Astrocyte of the hippocampus (primary cell): Measurements from ENCODE around the gene DUS1L.

Experiments used
- DNase-seq: peaks from one replicate; pipeline ENCODE4 v3.0.0; 2011; ENCODE audit warnings: low read depth, low spot score

The DUS1L gene

GRCh38 chr17:82087961-82088837, 22.6 kb upstream of the DUS1L start:
- DNase-seq, result no peak

- no peak for DNase-seq
Measured at GRCh38 chr17:82086941-82087906, 21.6 kb upstream of the DUS1L start.

GRCh38 chr17:82085931-82086764, 20.5 kb upstream of the DUS1L start:
- DNase-seq, result no peak

DNA sequence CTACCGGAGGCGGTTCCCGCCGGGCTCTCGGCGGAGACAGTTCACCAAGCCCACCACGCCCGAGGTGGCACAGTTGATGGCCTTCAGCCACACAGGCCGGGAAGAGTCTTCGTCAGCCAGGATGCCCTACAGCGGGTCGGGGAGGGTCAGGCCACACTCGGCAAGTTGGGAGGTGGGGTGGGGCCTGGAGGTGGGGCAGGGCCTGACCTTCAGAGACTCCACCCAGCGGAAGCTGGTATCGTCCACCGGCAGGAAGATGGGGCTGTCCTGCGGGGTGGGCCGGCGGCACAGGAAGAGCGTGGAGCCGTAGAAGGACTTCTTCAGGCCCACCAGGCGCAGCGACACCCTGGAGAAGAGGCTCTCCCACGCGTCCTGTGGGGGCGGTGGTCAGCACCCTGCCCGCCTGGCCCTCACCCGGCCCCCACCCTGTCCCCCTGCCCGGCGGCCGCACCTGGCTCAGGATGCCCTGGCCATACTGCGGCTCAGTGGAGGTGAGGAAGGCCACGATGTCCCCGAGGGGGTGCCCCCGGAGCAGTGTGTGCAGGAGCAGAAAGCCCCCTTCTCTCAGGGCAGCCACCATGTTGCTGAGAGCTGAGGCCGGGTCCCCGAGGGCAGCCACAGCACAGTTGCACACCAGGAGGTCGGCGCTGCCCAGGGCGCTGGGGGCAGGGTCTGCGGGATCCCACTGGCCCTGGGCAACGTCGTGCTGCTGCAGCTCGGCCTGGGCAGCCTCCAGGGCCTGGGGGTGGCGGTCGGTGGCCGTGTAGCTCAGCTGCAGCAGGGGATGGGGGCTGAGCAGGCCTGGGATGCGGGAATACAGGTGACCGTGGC, 19.6 kb upstream of the DUS1L start:
- DNase-seq, result no peak

GRCh38 chr17:82084373-82085030, 18.9 kb upstream of the DUS1L start:
- no peak for DNase-seq

DNA sequence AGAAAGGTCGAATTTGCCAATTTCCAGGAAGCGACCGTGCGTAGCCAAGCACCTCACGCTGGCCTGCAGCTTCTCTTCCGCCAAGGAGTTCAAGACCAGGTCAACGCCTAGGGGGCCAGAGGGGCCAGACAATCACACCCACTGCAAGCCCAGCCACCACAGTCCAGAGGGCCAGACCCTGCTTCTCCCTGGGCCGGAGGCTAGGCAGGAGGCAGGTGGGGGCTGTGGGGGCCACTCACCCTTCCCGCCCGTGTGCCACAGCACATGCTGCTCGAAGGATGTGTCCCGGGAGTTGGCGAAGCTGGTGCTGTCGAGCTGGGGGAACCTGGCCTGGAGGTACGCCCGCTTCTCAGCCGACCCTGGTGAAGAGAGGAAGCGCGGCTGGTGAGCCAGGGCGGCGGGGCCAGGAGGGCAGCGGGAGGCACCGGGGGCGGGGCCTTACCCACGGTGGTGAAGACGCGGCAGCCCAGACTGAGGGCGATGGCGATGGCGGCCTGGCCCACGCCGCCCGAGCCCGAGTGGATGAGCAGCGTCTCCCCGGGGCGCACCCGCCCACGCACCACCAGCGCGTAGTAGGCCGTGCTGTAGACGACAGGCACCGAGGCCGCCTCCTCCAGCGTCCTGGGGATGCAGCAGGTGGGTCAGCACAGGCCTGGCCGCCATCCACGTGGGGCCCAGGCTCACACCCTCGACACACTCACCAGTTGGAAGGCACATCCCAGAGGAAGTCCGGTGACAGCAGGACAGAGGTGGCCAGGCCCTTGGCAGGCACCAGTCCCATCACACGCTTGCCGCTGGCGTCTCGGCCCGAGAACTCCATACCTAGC, 18.1 kb upstream of the DUS1L start:
- no peak for DNase-seq

DNA sequence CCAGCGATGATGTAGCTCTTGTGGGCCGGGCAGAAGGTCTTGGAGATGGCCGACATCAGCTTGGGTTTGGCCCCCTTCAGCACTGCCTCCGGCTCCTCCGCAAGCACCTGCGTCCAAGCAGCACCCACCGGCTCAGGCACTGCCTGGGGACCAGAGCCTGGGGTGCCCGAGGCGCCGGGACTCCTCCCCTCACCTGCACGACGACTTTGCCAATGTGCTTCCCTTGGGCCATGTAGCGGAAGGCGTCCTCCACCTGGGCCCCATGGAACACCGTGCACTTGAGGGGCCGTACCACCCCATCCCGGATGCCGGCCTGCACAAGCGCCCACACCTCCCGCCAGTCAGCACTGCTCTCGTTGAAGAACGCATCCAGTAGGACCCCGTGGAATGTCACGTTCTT, 17.4 kb upstream of the DUS1L start:
- no peak for DNase-seq

GRCh38 chr17:82082456-82082855, 16.9 kb upstream of the DUS1L start:
- DNase-seq, result no peak

GRCh38 chr17:82081966-82082365, 16.4 kb upstream of the DUS1L start:
- DNase-seq, result no peak

GRCh38 chr17:82081546-82081945, 15.9 kb upstream of the DUS1L start:
- no peak for DNase-seq

DNA sequence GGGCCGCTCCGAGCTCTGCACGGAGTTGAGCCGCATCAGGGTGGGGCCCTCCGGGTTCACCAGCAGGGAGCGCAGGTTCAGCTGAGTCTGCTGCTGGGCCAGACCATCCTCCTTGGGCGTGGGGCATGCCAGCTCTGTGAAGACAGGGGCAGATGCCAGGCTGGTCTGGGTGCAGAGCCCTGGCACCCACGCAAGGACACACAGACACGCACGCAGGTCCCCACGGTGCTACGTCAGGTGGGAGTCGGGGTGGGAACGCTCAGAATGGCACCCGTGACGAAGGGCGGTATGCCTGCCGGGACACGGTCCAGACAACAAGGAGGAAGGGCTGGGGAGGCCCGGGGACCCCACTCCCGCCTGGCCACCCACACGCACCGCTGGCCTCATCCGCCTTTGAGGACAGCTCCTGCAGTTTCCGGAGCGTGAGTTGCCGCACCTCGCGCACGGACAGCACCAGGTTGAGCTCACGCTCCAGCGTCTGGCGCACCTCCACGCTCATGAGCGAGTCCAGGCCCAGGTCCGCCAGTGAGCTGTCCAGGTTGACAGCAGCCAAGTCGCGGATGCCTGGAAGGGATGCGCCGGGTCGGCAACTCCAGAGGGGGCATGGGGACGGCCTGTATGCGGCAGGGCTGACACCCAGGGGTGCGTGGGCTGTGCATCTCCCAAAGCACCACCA, 15.3 kb upstream of the DUS1L start:
- no peak for DNase-seq

DNA sequence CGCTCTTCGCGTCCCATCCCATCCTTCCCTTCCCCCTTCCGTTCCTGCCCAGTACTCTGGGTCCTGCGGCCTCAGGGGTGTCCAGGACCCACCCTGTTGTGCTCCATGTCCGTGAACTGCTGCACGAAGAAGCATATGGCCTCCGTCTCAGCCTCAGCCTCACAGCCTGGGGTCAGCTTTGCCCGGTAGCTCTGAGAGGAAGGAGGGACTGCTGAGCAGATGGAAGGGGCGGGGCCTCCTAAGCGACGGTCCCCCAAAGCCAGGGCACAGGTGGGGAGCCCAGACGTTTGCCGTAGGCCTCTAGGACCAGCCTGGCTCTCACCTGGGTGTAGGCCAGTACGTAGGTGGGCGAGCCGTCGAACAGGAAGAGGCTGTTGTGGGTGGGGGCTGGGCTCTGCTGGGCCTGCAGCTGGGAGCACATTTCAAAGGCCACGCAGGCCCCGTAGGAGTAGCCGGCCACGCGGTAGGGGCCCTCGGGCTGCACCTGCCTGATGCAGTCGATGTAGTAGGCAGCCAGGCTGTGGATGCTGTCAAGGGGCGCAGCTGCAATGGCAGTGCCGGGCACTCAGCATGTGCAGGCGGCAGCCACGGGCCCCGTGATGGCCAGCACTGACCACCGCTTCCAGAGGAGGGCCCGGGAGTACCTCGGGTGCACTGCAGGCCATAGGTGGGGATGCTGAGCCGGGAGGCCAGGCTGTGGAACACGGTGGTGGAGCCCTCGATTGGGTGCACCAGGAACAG, 14.6 kb upstream of the DUS1L start:
- DNase-seq, result no peak

- DNase-seq, result no peak
Measured at GRCh38 chr17:82079001-82079677, 13.5 kb upstream of the DUS1L start.

DNA sequence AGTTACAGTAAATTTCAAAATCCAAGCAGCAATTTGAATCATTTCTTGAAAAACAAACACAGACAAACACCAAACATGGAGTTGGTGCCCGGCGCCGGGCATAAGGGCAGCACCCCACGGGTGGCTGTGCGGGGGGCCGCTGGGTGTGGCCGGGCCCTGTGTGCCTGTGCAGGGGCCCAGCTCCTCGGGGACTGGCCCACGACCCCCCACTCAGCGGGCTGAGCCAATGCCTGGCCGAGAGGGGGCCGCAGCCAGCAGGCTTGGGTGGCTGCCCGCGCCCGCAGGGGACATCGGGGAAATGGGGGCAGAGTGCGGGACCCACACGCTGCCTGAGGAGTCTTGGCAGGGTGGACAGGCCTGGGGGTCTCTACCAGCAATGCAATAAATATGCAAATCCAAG, 12.8 kb upstream of the DUS1L start:
- DNase-seq, result no peak

DNA sequence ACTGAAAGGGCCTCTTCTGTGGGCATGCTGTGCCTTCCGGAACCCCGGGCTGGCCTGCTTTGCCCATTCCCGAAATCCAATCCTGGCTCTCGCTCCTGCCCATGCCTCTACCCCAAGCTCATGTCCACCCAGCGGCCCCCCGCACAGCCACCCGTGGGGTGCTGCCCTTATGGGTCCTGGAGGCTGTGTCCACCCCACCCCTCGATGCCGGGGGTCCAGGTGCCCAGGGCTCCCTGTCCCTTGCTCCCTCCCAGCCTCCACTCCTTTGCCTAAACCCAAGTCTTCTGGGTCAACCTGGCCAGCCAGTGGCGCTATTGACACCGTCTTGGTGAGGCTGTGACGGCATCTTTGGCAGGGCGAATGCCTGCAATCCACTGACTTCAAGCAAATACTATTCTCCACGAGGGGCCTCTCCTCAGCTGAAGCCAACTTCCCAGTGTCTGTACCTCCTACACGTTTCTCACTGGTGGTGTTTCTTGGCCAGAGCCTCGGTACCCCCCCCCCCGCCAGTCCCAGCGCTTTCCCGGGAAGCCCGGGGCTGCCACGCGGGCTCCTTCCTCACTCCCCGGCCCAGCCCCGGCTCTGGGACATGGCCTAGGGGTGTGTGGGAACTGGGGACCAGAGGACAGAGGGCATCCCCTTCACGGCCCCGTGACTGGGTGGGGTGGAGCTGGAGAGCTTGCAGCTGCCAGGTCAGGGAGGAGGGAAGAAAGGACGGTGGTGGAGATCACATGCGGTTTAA, 12.2 kb upstream of the DUS1L start:
- DNase-seq, result no peak

DNA sequence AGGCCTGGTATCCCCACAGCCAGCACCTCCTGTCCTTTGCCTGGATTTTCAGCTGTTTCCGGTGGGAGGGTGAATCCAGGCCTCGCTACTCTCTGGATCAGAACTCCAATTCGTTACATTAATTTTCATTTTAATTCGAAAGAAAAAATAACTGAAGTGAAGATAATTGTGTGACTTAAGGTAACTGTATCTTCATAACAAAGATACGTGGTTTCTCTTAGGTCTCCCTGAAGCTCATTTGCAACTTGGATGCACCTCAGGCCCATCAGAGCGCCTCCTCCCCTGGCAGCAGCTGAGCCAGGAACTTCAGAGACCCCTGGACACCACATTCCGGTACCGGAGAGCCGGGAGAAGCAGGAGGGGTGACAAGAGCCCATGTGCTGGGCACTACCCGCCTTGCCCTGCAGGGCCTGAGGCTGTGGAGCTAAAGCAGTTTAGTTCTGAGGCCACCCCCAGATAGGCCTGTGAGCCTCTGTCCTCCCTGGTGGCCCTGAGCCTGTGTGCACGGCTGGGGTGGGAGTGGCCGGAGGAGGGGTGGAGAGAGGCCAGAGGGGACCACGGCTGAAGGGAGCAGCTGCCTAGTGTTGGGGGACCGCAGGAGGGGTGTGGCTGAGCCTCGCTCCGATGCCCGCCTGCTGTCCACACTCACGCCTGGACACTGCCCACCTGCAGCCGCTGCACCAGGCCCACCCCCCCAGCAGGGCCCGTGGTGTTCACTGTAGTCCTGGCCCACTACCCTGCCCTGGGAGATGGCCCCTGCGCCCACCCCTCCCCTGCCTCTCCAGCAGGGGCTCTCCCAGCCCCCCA, 11.4 kb upstream of the DUS1L start:
- no peak for DNase-seq
